Measurements from ENCODE around the gene SSX5.
A peak's percentile ranks its signal among the peaks of the same experiment; 100 is the strongest.
"Not testable (repeated sequence)": the region's sequence is repeated elsewhere in the genome, so short reads cannot be mapped to it uniquely, and the experiment has no call there.

SSX5 gene, protein sequence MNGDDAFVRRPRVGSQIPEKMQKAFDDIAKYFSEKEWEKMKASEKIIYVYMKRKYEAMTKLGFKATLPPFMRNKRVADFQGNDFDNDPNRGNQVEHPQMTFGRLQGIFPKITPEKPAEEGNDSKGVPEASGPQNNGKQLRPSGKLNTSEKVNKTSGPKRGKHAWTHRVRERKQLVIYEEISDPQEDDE

DNA sequence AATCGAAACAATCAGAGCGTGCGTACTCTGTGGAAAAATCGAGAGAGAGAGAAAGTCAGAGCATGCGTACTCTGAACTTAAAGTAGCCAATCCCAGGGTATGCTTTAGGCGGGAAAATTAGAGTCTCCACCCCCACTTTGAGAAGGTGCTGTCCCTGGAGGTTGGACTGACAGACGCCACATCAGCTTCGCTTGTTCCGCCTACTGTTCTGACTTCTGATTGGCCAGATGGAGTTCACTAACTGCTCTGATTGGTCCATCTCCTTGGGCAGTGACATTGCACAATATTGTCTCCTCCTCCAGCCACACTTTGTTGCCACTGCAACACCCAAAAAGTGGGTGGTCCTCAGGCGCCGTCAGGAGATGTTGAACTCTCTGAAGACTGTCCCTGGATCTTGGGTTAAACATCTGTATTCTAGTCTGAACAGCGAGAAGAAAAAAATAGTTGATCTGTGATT, at the start of gene SSX5:
Gene SSX5, minus strand, starts transcription at position 51 of the 457 bp plus-strand sequence. CDS start 1,437 bp downstream, outside the sequence.
- no peak for DNase-seq (ENCODE audit: low spot score)

GRCh38 chrX:48224196-48224595, 27.6 kb upstream of the SSX5 start:
- DNase-seq (ENCODE audit: low spot score), result not testable (repeated sequence)

DNA sequence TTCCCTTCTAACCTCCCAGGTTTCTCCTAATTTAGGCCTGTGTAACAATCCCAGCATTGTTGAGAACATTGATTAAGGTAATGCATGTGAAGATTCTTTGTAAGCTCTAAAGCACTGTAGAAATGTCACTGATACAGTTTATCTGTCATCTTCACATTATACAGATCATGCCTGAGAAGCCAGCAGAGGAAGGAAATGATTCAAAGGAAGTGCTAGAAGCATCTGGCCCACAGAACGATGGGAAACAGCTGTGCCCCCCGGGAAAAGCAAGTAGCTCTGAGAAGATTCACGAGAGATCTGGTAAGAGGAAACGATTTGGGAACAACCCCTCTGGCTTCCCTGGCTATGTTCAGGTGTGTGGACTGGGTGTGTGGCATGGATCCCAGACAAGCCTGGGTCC, 17.7 kb upstream of the SSX5 start:
- DNase-seq (ENCODE audit: low spot score), result not testable (repeated sequence)

GRCh38 chrX:48190024-48190423, 6.6 kb downstream of the SSX5 start:
- not testable (repeated sequence) for DNase-seq (ENCODE audit: low spot score)

- not testable (repeated sequence) for DNase-seq (ENCODE audit: low spot score)
Measured at GRCh38 chrX:48181882-48182281, 14.7 kb downstream of the SSX5 start.

GRCh38 chrX:48180811-48181210, 15.8 kb downstream of the SSX5 start:
- no peak for DNase-seq (ENCODE audit: low spot score)

DNA sequence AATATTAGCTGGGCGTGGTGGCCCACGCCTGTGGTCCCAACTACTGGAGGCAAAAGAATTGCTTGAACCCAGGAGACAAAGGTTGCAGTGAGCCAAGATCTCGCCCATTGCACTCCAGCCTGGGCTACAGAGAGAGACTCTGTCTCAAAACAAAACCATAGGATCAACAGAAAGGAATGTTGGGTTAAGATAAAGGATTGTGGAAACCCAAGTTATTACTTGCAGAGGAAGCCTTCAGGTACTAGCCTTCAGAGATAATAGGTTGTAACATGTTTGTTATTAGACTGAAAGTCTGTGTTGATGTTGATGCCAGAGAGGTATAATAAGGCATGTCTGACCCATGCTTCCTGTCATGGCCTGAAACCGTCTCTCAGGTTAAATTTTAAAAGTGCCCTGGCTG, 16.9 kb downstream of the SSX5 start:
- no peak for DNase-seq (ENCODE audit: low spot score)

DNA sequence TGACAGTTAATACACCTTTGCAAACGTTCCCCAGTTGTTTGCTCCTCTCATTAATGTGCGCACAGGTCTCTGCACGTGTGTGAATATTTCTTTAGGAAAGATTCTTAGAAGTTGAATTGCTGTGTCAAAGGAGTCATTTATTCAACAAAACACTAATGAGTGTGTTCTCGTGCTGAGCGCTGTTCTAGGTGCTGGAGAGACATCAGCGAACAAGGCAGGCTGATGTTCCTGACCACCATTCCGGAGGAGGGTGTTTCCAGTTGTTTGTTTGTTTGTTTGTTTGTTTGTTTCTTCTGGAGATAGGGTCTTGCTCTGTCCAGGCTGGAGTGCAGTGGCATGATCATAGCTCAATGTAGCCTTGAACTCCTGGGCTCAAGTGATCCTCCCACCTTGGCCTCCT, 30.3 kb downstream of the SSX5 start:
- not testable (repeated sequence) for DNase-seq (ENCODE audit: low spot score)

GRCh38 chrX:48165241-48165640, 31.4 kb downstream of the SSX5 start:
- DNase-seq (ENCODE audit: low spot score), result no peak

- DNase-seq (ENCODE audit: low spot score), result no peak
Measured at GRCh38 chrX:48156014-48156413, 40.6 kb downstream of the SSX5 start.

- no peak for DNase-seq (ENCODE audit: low spot score)
Measured at GRCh38 chrX:48154796-48155195, 41.8 kb downstream of the SSX5 start.

GRCh38 chrX:48153769-48154168, 42.8 kb downstream of the SSX5 start:
- DNase-seq (ENCODE audit: low spot score), result no peak

GRCh38 chrX:48142697-48143096, 53.9 kb downstream of the SSX5 start:
- peak; percentile 13 for DNase-seq (ENCODE audit: low spot score)

- not testable (repeated sequence) for DNase-seq (ENCODE audit: low spot score)
Measured at GRCh38 chrX:48141810-48142508, 54.6 kb downstream of the SSX5 start.

DNA sequence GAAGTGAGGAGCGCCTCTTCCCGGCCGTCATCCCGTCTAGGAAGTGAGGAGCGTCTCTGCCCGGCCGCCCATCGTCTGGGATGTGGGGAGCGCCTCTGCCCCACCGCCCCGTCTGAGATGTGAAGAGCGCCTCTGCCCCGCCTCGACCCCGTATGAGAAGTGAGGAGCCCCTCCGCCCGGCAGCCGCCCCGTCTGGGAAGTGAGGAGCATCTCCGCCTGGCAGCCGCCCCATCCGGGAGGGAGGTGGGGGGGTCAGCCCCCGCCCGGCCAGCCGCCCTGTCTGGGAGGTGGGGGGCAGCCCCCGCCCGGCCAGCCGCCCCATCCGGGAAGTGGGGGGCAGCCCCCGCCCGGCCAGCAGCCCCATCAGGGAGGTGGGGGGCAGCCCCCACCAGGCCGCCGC, 57.5 kb downstream of the SSX5 start:
- not testable (repeated sequence) for DNase-seq (ENCODE audit: low spot score)

All from CD4-positive, alpha-beta T cell treated with Interleukin-15 for 4 hours (primary cell).